ENCODE results near the gene ZNRF4.
"Not testable (repeated sequence)": the region's sequence is repeated elsewhere in the genome, so short reads cannot be mapped to it uniquely, and the experiment has no call there.

The ZNRF4 gene

DNA sequence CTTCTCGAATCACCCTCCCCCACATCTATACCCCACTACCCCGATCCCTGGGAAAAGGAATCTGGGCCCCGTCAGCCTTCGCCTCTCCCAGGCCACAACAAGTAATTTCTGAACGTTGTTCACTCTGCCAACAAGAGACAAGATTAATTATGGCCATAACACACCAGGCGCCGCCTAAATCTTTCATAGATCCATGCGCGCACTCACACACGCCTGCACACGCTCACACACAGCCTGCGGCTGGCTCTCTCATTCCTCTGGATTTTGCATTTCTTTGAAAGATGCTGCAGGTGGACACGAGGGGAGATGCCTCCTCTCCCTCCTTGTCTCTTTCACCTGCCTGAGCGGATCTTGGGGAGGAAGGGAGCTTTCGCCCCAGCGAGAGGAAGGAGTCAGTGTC lies 17.1 kb downstream of the ZNRF4 start:
- in situ Hi-C loops (cut with HindIII; ENCODE audit: low sequenced_read_pairs): no loop called here

DNA sequence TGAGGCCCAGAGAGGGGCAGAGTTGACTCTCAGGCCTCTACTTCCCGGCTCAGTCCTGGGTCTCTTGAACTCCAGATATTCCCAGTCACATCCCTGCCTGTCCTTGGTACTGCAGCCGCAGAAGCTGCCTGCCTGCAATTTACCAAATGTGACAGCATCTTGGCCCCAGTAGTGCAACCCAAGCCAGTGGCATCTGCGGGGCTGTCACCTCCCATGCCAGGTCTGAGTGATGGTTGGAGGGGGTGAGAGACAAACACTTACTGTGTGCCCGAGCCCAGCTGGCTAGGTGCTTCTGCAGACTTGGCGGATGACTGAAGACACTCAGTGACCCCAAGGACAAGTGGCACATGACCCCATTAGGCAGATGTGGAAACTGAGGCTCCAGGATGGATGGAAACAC lies 18.4 kb downstream of the ZNRF4 start:
- in situ Hi-C loops (cut with HindIII; ENCODE audit: low sequenced_read_pairs): no loop called here

DNA sequence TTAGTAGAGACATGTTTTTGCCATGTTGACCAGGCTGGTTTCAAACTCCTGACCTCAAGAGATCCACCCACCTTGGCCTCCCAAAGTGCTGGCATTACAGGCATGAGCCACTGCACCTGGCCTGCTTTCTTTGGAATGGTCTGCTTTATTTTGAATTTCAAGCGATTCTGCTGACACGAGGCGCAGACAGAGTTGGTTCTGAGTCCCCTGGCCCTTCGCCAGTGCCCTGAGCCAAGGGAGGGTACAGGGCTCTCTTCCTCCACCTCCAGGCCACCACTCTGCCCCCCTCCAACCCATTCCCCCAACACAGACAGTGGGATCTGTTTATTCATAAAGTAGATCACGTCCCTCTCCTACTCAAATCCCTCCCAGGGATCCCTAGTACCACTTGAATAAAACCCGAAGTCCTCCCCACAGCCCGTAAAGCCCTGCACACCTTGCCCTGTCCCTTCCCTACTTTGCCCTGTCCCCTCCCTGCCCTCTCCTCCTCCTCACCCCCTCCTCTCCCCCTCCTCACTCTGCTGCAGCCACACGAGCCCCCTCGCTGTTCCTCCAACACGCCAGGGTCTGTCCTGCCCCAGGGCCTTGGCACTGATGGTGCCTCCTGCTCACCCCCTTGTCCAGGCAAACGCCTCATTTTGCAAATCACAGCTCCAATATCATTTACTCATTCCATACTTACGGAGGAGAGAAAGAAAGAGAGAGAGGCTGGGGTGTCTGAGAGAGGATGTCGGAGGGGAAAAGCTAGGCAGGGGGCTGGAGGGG lies 22.4 kb downstream of the ZNRF4 start:
- in situ Hi-C loops (cut with HindIII; ENCODE audit: low sequenced_read_pairs): no loop called here

DNA sequence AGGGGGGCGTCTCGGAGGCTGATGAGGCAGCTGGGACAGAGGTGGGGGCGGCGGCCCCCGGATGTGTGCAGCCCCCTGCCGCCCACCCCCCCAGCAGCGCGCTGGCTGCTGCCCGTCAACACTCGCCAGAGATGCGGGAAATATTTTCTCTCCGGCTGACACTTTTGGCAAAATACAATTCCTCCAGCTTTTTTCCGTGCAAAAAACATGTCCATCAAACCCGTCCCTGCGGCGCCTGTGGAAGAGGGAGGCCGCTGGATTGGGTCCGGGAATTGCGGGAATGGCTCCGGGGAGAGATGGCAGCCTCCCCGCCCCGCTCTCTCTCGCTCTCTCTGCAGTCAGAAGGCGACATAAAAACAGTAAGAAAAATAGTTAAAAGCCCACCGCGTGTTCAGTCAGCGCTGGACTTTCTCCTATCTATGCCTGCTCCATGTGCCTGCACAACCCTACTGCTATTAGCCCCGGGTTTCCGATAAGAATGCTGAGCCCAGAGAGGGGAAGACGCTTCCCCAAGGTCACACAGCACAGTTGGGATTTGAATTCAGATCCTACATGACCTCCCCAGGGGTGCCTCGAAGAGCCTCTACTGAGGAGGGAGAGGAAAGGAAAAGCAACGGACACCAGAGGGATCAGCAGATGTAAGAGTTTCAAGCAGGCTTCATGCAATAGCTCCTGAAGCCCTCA lies 23.2 kb downstream of the ZNRF4 start:
- in situ Hi-C loops (cut with HindIII; ENCODE audit: low sequenced_read_pairs): no loop called here

DNA sequence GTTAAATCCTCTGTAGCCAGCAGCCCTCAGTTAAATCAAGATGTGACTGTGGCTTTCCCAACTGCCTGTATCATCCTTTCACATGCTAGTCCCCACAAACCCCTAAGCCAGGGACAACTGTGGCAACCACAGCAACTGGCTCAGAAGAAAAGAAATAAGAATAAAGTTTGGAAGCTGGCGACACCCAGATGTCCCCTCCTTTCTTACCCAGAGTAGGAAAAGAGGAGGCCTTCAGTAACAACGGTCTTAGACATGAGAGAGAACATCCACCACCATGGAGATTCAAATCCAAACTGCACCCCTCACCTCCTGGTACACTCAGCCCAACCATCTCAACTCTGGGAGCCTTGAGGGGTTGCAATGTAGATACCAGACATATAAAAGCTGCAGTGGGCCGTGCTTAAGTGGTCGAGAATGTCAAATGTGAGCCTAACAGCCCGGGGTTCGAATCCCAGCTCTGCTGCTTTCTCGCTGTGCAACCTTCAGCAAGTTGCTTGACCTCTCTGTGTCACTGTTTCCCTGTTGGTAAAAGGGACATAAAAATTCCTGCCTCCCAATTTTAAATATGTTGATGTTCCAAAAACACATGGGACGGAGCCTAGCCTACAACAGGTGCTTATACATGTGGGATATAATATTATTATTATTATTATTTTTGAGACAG lies 23.8 kb downstream of the ZNRF4 start:
- in situ Hi-C loops (cut with HindIII; ENCODE audit: low sequenced_read_pairs): no loop called here

DNA sequence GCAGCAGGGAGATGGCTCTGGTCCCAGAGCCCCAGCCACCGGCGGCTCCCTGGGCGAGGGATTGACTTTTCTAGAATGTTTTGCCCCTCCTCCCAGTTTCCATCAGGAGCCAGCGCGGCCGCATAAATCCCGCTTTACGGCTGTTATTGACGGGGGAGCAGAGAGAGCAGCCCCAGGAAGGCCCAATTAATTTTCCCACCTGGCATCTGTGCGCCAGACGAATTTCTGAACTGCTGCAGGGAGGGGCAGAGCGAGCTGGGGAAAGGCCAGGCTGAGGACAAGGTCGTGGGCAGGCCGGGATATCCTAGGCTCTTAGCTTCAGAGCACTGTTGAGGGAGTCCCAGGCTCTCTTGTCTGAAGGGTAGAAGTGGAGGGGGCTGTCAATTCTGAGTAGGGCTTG lies 24.7 kb downstream of the ZNRF4 start:
- in situ Hi-C loops (cut with HindIII; ENCODE audit: low sequenced_read_pairs): no loop called here

DNA sequence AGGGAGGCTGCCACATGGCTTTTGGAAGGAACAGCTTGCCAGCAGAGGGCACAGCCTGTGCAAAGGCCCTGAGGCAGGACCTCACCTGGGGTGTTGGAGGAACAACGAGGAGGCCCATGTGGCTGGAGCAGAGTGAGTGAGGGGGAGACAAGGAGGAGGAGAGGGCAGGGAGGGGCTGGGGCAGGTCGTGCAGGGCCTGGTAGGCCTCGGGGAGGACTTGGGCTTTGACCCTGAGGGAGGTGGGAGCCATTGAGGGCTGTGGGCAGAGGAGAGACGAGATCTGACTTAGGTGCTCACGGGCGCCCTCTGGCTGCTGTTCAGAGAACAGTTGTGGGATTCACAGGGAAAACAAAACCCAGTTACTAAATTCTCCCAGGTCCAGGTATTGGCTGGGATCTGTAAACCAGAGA lies 25.2 kb downstream of the ZNRF4 start:
- in situ Hi-C loops (cut with HindIII; ENCODE audit: low sequenced_read_pairs): no loop called here

DNA sequence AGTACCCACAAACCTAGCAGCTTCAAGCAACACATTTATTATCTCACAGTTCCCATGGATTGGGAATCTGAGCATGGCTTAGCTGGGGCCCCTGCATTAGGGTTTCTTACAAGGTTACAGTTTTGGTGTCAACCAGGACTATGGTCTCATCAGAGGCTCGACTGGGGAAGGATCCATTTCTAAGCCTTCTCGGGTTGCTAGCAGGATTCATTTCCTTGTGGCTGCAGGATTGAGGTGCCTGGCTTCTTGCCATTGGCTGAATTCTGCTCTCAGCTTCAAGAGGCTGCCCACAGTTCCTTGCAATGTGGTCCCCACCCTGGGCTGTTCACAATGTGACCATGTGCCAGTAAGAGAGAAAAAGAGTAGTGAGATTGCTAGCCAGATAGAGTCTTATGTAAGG lies 26.7 kb downstream of the ZNRF4 start:
- in situ Hi-C loops (cut with HindIII; ENCODE audit: low sequenced_read_pairs): no loop called here

DNA sequence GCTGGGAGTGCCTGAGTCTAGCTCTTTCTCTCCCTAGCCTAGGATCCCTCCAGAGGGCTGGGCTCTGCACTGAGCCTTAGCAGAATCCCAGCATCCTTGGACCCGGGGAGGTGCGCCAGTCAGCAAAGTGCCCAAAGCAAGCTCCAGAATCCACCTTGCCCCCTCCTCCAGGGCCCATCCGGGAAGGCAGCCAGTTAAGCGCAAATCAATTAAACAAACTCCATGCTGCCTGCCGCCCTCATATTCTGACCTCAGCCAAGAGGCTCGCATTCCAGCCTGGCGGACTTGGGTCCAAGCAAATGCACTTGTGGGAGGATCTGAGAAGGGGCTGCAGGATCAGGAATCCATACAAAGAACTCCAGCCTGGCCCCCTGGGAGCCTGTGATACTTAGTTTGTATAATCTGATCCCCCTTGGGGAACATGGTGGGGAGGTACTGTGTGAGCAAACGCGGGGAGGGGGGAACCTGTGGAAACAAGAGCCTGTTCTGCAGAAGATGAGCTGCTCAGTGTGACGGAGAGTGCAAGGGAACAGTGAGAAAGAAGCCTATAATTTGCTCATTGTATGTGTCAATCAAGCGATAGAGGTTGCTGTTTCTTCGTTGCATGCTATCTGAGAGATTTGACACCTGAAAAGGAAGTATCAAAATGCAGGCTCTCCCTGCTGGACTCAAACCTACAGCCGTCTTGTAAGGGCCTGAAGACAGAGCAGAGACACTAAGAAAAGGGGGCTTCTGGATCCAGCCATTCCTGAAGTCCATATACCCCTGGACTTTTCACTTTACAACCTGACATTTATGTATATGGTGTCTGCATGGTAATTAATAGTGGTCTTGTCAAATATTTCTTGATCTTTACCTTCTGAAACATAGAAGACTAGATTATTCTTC lies 29.4 kb downstream of the ZNRF4 start:
- in situ Hi-C loops (cut with HindIII; ENCODE audit: low sequenced_read_pairs): no loop called here

DNA sequence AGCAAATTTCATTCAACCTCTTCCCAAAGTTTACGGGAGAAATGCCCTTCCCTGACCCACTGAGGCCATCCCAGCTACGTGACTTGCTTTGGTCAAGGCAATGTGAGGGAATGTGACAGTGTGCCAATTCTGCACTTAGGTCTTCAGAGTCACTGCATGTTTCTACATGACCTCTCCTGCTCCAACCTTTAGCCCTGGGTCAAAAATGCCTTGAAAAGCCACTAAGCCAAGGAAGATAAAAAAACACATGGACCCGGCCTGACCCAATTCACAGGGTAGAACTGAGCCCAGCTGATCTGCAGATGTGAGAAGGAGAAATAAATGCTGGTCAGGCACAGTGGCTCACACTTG lies 30.0 kb downstream of the ZNRF4 start:
- in situ Hi-C loops (cut with HindIII; ENCODE audit: low sequenced_read_pairs): no loop called here

DNA sequence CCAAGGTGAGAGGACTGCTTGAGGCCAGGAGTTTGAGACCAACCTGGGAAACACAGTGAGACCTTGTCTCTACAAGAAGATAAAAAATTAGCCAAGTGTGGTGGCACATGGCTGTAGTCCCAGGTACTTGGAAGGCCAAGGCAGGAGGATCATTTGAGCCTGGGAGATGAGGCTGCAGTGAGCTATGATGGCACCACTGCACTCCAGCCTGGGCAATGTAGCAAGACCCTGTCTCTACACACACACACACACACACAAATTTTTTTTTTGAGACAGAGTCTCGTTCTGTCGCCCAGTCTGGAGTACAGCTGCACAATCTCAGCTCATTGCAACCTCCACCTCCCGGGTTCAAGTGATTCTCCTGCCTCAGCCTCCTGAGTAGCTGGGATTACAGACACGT lies 30.4 kb downstream of the ZNRF4 start:
- in situ Hi-C loops (cut with HindIII; ENCODE audit: low sequenced_read_pairs): not testable (repeated sequence)

DNA sequence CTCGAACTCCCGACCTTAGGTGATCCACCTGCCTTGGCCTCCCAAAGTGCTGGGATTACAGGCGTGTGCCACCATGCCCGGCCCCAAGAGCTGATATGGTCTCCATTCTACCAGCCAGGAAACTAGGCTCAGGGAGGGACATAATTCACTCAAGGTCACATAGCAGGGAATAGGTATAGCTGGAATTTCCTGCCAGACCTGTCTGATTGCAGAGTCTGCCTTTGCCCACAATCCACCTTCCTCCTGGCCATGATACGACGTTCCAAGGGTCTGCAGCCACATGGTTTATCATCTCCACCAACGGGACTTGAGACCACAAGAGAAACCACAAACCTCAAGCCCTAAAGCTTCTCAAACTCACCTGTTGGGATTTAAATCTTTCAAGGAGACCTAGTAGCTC lies 32.0 kb downstream of the ZNRF4 start:
- in situ Hi-C loops (cut with HindIII; ENCODE audit: low sequenced_read_pairs): no loop called here

DNA sequence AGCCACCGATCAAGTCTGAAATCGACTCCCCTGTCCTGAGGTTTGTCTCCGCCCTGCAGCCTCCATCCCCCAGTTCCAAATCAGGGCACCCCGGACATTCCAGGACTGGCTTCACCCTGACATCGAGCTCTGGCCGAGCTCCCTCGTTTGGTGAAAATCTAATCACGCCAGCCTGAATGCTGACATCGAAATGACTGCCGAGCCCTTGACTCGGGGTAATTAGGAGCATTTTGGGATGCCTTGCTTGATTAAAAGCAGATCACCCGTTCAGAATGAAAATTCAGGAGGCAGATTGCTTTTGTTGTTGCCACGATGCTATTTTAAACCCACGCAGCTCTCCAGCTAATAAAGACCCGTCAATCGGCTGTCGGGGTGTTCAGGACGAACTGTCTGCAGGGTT lies 34.3 kb downstream of the ZNRF4 start:
- in situ Hi-C loops (cut with HindIII; ENCODE audit: low sequenced_read_pairs): no loop called here

DNA sequence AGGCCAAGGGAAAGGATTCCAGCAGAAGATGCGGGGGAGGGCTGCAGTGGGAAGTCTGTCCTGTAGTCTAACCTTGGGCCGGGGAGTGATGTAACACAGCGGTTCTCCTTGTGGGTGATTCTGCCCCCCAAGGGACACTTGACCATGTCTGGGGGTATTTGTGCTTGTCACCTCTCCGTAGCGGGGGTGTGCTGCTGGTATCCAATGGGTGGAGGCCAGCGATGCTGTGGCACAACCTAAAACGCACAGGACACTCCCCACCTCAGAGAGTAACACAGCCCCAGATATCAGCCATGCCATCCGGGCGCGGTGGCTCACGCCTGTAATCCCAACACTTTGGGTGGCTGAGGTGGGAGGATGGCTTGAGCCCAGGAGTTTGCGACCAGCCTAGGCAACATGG lies 36.3 kb downstream of the ZNRF4 start:
- in situ Hi-C loops (cut with HindIII; ENCODE audit: low sequenced_read_pairs): no loop called here

DNA sequence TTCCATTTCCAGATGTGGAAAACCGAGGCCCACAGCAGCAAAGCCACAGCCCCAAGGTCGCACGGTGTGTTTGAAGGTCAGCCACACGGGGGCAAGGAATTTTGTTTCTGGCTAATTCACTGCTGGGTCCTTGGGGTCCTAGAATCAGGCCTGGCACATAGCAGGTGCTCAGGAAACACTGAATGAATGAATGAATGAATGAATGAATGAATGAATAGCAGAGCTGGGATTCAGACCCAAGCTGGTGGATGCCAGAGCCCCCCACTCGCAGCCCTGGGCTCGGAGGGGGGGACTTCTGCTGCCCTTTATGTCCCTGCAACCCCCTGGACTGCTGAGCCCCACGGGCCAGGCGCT lies 37.0 kb downstream of the ZNRF4 start:
- in situ Hi-C loops (cut with HindIII; ENCODE audit: low sequenced_read_pairs): no loop called here

DNA sequence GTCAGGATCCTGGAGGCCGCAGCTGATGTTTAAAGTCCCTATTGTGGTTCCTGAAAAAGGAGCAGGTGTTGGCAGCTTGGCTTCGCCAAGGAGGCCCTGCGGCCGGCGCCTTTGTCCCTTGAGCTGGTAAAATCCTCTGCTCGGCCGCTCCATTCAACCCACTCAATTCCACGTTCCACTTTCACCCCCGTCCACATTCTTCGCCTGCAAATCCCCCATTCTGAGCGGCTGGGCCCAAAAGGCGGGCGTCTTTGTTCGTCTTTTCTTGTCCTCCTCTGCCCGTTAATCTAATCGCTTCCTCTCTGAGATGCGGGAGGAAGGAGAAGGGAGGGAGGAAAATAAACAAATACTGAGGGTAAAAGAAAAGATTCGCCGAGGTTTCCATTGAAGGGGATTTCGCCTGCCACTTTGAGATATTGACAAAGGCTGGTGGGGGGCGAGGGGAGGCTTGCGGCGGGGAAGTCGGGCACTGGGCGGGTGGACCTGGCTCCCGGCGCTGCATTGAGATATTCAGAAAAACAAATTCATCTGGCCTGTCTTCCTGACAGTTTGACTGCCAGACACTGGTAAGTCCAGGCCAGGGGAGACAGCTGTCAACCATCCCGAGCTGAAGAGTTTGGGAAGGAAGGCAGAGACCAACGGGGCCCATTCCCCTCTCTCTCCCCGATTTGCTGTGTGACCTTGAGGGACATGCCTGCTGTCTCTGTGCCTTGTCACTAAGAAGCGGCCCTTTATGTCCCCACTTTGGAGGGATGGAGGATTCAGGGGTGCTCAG lies 37.6 kb downstream of the ZNRF4 start:
- in situ Hi-C loops (cut with HindIII; ENCODE audit: low sequenced_read_pairs): no loop called here

DNA sequence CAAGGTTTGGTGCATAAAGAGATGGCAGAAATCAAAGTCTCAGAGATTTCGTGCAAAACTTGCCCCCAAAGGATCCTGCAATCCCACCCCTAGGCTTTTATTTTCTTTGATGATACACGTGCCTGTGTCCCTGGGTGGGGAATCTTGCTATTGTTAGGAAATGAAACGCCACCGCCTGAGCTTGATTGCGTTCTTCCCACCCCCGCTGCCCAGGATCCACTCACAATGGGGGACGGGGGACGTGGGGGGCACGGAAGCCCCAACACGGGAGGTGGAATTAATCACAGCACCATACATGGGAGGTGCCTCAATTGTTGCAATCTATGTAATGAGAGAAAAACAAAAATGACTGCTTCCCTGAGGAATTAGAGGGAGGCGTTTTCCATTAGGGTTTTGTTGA lies 39.6 kb downstream of the ZNRF4 start:
- in situ Hi-C loops (cut with HindIII; ENCODE audit: low sequenced_read_pairs): no loop called here

DNA sequence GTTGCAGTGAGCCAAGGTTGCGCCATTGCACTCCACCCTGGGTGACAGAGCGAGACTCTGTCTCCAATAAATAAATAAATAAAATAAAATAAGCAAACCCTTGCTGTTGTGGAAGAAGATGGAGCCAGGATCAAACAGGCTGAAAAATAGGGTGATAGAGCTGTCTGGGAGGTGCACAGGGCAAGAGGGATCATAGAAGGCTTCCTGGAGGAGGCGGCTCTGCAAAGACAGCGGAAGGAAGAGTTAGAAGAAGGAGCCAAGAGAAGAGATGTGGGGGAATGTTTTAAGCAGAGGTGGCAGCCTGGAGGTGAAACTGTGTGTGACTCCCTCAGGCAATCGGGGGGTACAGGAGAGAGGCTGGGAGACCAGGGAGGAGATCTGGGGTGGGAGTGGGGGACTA lies 40.6 kb downstream of the ZNRF4 start:
- in situ Hi-C loops (cut with HindIII; ENCODE audit: low sequenced_read_pairs): no loop called here

DNA sequence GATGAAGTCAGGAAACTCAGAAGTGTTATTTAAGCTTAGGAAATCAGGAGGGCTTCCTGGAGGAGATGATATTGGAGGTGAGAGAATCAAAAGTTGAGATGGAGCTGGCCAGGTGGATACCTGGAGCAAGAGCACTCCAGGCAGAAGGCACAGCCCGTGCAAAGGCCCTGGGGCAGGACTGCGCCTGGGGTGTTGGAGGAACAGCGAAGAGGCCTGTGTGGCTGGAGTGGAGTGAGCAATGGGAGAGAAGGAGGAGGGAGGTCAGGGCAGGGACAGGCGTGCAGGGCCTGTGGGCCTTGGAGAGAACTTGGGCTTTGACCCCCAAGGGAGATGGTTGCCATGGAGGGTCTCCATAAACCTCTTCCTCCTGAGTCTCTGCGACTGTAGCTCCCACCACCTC lies 42.1 kb downstream of the ZNRF4 start:
- in situ Hi-C loops (cut with HindIII; ENCODE audit: low sequenced_read_pairs): no loop called here

DNA sequence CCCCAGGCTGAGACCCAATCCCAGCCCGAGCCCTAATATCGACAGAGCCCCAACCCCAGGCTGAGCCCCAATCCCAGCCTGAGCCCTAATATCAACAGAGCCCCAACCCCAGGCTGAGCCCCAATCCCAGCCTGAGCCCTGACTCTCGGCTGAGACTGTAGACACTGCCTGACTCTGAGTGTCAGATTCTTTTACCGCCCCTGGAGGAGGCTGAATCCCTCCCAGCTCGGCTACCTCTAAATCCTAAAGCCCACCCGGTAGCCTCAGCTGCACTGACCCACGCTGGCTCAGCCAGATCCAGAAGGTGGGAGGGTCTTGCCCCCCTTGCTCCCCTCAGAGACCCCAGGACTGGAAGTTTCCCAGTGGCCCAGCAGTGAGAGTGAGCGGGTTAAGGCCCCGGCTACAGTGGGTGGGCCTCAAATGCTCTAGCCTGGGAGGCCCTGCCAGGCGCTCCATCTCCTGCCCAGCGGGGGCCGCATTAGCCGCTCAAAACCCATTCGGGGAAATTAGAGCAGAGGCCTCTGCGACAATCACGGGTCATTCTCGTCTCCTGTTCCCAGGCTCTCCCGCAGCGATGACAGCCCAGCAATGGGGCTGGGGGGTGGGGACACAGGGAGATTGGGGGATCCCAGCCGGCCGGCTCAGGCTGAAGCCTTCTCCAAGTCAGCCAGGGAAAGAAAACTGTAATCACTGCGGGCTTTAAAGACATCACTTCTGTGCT lies 43.8 kb downstream of the ZNRF4 start:
- in situ Hi-C loops (cut with HindIII; ENCODE audit: low sequenced_read_pairs): no loop called here

All from DLD1 (cell line).